ENCODE results near the gene CUX1. TPM values are rescaled to one million over a fixed set of nuclear protein-coding genes. Genes with fewer than 3 reads are reported as not detected.

The CUX1 gene
- total RNA-seq, 2 experiments from 2014 or later = 35.6 to 38.0 TPM

GRCh38 chr7:102185796-102186195 is 368.4 kb downstream of the CUX1 start:
- H3K4me3 Mint-ChIP-seq = no peak overlapping the region
- Histone ChIP-seq H3K27ac (ENCODE audit: low read depth in 1 of 2, low read length in 2 of 2) (no peak overlapping the region), H3K36me3 (ENCODE audit: insufficient read depth, low read length) (peaks cover 20% of the 10 kb centered on the region), H3K27me3 (ENCODE audit: control insufficient read depth in 1 of 2, insufficient read depth in 2 of 2, low read length in 2 of 2) (no peaks in the 10 kb centered on the region), H3K9me3 (ENCODE audit: control insufficient read depth in 1 of 2, insufficient read depth in 1 of 2, low read length in 2 of 2) (no peaks in the 10 kb centered on the region), H3K4me3 (ENCODE audit: low read length) (no peak overlapping the region), H3K4me1 (ENCODE audit: insufficient read depth, low read length) (no peaks in the 10 kb centered on the region)
- no peak for ATAC-seq (ENCODE audit: poor library complexity)
- H3K4me1 Mint-ChIP-seq (ENCODE audit: low read depth) = no peaks in the 10 kb centered on the region
- no peaks in the 10 kb centered on the region for H3K27me3 Mint-ChIP-seq
- no peak overlapping the region for H3K27ac Mint-ChIP-seq
- ChIA-PET CTCF (no interaction called here), POLR2A (no interaction called here)
- no peak for TF ChIP-seq CTCF (IDR thresholded peaks at IDR 0.05)
- no peaks in the 10 kb centered on the region for H3K9me3 Mint-ChIP-seq
- intact Hi-C loops (cut with DNase I, micrococcal nuclease) = no loop called here
- peaks cover 57% of the 10 kb centered on the region for H3K36me3 Mint-ChIP-seq (ENCODE audit: low read depth)
- DNase-seq = no peak

- POLR2A ChIA-PET = no interaction called here
- ATAC-seq (ENCODE audit: poor library complexity) (no peak), DNase-seq (no peak)
- peaks cover 57% of the 10 kb centered on the region for H3K36me3 Mint-ChIP-seq (ENCODE audit: low read depth)
- H3K4me3 Mint-ChIP-seq = no peak overlapping the region
- no peak overlapping the region for H3K27ac Mint-ChIP-seq
- no peak for TF ChIP-seq CTCF (IDR thresholded peaks at IDR 0.05)
- Histone ChIP-seq H3K27me3 (ENCODE audit: control insufficient read depth in 1 of 2, insufficient read depth in 2 of 2, low read length in 2 of 2) (no peaks in the 10 kb centered on the region), H3K4me1 (ENCODE audit: insufficient read depth, low read length) (no peaks in the 10 kb centered on the region), H3K36me3 (ENCODE audit: insufficient read depth, low read length) (peaks cover 20% of the 10 kb centered on the region), H3K27ac (ENCODE audit: low read depth in 1 of 2, low read length in 2 of 2) (no peak overlapping the region), H3K9me3 (ENCODE audit: control insufficient read depth in 1 of 2, insufficient read depth in 1 of 2, low read length in 2 of 2) (no peaks in the 10 kb centered on the region), H3K4me3 (ENCODE audit: low read length) (no peak overlapping the region)
- intact Hi-C loops (cut with DNase I, micrococcal nuclease) = no loop called here
- H3K27me3 Mint-ChIP-seq = no peaks in the 10 kb centered on the region
- no peaks in the 10 kb centered on the region for H3K4me1 Mint-ChIP-seq (ENCODE audit: low read depth)
- no peaks in the 10 kb centered on the region for H3K9me3 Mint-ChIP-seq
- CTCF ChIA-PET = no interaction called here
These were observed 368.9 kb downstream of the CUX1 start for GRCh38 chr7:102186306-102186705.

GRCh38 chr7:102188746-102189145 is 371.3 kb downstream of the CUX1 start:
- Histone ChIP-seq H3K27ac (ENCODE audit: low read depth in 1 of 2, low read length in 2 of 2) (no peak overlapping the region), H3K27me3 (ENCODE audit: control insufficient read depth in 1 of 2, insufficient read depth in 2 of 2, low read length in 2 of 2) (no peaks in the 10 kb centered on the region), H3K4me3 (ENCODE audit: low read length) (no peak overlapping the region), H3K4me1 (ENCODE audit: insufficient read depth, low read length) (no peaks in the 10 kb centered on the region), H3K36me3 (ENCODE audit: insufficient read depth, low read length) (peaks cover 28% of the 10 kb centered on the region), H3K9me3 (ENCODE audit: control insufficient read depth in 1 of 2, insufficient read depth in 1 of 2, low read length in 2 of 2) (no peaks in the 10 kb centered on the region)
- H3K4me3 Mint-ChIP-seq = no peak overlapping the region
- no peaks in the 10 kb centered on the region for H3K9me3 Mint-ChIP-seq
- no peak for TF ChIP-seq CTCF (IDR thresholded peaks at IDR 0.05)
- H3K27me3 Mint-ChIP-seq = no peaks in the 10 kb centered on the region
- CTCF ChIA-PET = no interaction called here
- H3K27ac Mint-ChIP-seq = no peak overlapping the region
- H3K36me3 Mint-ChIP-seq (ENCODE audit: low read depth) = peaks cover 64% of the 10 kb centered on the region
- ATAC-seq (ENCODE audit: poor library complexity) = no peak
- intact Hi-C loops (cut with DNase I, micrococcal nuclease) = no loop called here
- no peak for DNase-seq
- POLR2A ChIA-PET = no interaction called here
- no peaks in the 10 kb centered on the region for H3K4me1 Mint-ChIP-seq (ENCODE audit: low read depth)
